Caki2 (cell line): Measurements from ENCODE around the gene KLRD1. TPM values are rescaled to one million over a fixed set of nuclear protein-coding genes. Genes with fewer than 3 reads are reported as not detected.
"Not testable (repeated sequence)": the region's sequence is repeated elsewhere in the genome, so short reads cannot be mapped to it uniquely, and the experiment has no call there.

Source experiments
- DNase-seq: peaks from one replicate; pipeline ENCODE4 v3.0.0-alpha.2; 2015; ENCODE audit warnings: low read depth
- in situ Hi-C: cut with HindIII; loops from 2 replicates; pipeline ENCODE4 v1.10.0; 2016; ENCODE audit warnings: low sequenced_read_pairs, low pct_unique_long_range_greater_than_20kb, mixed read lengths
- total RNA-seq: library from RNA; depleted of rRNA; stranded (reverse); fragments of >200 nt; shearing (Covaris generic); gene quantifications from 2 replicates; pipeline ENCODE4 v1.2.3, GENCODE V29; 2014; ENCODE audit warnings: low replicate concordance

Gene KLRD1
- total RNA-seq, 1 experiment from 2014 or later: not detected

DNA sequence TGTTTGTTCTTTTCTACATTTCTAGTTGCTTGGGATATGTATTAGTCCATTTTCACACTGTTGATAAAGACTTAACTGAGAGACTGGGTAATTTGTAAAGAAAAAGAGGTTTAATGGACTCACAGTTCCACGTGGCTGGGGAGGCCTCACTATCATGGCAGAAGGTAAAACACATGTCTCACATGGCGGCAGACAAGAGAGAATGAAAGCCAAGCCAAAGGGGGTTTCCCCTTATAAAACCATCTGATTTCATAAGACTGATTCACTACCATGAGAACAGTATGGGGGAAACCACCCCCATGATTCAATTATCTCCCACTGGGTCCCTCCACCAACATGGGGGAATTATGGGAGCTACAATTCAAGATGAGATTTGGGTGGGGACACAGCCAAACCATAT is 21.0 kb downstream of the KLRD1 start:
- DNase-seq, in situ Hi-C loops: not testable (repeated sequence)

DNA sequence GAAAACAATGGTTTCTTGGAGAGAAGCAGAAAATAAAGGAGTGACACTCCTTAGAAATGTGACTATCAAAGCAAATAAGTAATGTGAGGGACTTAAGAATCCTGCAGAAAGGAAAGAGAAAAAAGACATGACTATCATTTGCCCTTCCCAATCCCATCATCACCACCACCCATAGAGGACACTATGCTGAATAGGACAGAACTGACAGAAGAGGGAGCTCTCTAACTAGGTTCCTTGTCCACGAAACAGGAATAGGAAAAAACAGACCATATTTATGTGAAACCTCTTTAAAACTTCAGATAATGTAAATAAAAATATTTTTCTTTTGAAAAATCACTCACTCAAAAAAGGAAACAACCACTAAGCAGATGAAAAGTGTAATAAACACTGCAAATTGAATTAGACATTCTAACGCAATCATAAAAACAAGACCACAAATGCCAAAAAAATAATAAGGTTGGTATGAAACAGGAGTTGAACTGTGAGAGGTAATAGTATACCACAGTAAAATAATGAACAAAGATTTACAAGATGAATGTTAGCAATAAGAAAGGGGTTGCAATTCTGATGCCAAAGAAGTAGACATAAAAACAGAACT is 24.1 kb downstream of the KLRD1 start:
- in situ Hi-C loops: no loop called here
- peak; percentile 43 for DNase-seq

DNA sequence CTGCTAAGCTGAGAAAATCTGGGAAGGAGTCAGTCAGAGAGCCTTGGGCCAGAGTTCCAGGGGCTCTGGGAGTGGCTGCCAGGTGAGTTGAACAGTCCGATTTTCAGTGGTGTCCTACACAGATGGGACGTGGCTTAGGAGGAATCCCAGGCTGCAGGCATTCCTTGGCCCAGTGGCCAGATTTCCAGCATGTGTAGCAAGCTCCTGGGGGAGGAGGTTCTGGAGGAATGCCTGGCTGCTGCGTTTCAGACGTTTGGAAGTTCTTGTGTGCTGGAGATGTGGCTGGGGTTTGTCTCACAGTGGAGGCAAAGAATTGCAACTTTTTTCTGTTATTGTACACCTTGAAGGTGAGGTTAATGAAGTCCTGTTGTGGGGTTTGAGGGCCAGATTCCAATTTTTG is 28.5 kb downstream of the KLRD1 start:
- in situ Hi-C loops: not testable (repeated sequence)

DNA sequence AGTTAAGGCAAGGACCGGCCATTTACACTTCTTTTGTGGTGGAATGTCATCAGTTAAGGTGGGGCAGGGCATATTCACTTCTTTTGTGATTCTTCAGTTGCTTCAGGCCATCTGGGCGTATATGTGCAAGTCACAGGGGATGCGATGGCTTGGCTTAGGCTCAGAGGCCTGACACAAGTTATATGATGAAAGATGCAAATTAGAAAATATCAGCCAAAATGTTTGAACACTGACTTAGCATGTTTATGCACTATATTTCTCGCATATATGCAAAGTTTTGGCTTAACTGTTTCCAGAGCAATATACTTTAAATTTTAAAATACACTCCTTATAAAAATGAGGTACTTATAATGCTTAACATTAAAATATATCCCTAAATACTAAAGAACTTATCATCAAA is 30.8 kb downstream of the KLRD1 start:
- in situ Hi-C loops, DNase-seq: not testable (repeated sequence)

More for the DNA sequence above, 28.5 kb downstream of the KLRD1 start:
- DNase-seq: not testable (repeated sequence)

DNA sequence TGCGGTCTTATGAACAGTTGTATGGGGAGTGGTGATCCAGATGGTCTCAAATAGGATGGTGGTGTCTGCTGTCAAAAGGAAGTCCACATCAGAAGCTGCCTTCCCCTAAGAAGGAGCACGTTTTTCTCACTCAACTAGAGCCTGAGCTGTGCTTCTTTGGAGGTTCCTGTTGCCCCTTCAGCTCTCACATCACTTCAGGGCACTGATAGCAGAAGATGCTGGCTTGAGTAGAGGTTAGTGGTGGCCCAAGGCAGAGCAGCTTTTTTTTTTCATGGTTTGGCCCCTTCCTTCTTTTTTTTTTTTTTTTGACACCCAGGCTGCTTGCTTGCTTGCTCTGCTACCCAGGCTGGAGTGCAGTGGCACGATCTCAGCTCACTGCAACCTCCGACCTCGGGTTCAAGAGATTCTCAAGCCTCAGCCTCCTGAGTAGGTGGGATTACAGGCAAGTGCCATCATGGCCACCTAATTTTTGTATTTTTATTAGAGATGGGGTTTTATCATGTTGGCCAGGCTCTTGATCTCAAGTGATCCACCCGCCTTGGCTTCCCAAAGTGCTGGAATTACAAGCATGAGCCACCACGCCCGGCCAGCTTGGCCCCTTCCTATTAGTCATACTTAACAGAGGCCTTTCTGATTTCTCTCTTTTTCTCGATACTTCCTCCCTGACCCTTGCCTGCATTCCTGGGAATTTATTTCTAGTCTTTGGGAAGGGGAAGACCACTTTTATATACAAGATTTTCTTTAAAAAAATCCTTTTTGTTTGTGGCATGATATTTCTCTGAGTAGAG is 31.6 kb downstream of the KLRD1 start:
- in situ Hi-C loops: no loop called here
- no peak for DNase-seq

DNA sequence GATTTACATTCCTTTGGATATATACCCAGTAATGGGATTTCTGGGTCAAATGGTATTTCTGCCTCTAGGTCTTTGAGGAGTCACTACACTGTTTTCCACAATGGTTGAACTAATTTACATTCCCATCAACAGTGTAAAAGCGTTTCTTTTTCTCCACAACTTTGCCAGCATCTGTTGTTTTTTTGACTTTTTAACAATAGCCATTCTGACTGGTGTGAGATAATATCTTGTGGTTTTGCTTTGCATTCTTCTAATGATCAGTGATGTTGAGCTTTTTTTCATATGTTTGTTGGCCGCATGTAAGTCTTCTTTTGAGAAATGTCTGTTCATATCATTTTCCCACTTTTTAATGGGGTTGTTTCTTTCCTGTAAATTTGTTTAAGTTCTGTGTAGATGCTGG is 33.3 kb downstream of the KLRD1 start:
- DNase-seq, in situ Hi-C loops: not testable (repeated sequence)

DNA sequence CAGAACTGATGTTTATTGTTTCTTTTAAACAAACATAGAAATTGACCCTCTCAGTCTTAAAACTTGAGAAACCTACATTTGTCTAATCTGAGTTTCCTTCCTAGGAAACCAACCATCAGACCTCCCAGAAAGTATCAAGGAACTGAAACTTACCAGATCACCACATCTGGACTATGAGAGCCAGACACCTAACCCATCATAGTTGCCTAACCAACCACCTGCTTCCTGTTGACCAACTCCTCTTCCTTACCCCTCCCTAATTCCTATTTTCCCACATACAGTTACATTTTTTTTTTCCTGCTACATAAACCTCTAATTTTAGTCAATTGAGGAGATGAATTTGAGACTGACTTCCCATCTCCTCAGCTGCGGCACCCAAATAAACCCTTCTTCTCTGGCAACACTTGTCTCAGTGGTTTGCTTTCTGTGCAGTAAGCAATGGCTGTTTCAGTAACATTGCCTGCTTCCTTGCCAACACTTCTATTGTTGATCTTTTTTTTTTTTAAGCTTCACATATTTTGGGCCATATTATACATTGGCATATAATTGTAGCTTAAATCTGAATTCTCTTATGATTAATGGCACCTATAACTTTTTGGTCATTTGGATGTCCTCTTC is 34.3 kb downstream of the KLRD1 start:
- in situ Hi-C loops: no loop called here
- DNase-seq: no peak

DNA sequence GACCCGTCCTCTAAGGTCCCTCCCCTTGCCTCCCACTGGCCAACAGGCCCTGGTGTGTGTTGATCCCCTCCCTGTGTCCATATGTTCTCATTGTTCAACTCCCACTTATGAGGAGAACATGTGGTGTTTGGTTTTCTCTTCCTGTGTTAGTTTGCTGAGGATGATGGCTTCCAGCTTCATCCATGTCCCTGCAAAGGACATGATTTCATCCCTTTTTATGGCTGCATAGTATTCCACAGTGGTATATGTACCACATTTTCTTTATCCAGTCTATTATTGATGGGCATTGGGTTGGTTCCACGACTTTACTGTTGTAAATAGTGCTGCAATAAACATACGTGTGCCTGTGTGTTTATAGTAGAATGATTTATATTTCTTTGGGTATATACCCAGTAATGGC is 43.8 kb downstream of the KLRD1 start:
- DNase-seq, in situ Hi-C loops: not testable (repeated sequence)

DNA sequence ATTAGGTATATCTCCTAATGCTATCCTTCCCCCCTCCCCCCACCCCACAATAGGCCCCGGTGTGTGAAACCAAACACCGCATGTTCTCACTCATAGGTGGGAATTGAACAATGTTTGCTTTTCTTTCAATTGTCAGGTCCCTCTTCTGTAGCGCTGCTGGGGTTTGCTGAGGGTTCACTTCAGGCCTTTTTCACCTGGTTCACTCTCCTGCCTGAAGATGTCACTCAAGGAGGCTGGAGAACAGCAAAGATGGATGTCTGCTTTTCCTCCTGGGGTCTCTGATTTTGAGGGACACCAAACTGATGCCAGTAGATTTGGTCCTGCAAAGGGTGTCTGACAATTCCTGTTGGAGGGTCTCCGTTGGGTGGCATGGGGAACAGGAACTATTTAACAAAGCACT is 46.4 kb downstream of the KLRD1 start:
- DNase-seq: no peak
- in situ Hi-C loops: no loop called here

DNA sequence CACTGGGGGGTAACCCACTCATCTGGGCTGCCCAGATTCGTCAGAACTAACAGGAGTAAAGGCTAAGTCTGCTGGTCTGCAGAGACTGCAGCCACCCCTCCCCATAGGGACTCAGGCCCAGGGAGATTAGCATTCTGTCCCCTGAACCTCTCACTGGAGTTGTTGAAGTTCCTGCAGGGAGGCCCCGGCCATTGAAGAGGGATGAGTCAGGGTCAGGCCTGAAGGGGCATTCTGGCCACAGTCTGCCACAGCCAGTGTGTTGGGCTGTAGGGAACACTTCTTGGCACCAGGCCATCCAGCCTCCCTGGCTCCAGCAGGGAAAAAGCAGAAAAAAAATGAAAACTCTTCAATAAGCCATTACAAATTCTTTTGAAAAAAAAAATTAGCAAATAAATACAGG is 46.8 kb downstream of the KLRD1 start:
- DNase-seq: peak; percentile 50
- in situ Hi-C loops: no loop called here

DNA sequence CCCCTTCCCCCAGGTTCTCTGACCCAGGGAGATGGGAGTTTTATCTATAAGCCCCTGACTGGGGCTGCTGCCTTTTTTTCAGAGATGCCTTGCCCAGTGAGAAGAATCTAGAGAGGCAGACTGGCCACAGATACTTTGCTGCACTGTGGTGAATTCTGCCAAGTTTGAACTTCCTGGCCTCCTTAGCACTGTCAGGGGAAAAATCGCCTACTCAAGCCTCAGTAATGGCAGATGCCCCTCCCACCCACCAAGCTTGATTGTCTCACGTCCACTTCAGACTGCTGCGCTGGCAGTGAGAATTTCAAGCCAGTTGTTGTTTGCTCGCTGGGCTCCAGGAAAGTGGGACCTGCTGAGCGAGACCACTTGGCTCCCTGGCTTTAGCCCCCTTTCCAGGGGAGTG is 50.5 kb downstream of the KLRD1 start:
- no peak for DNase-seq
- in situ Hi-C loops: no loop called here

DNA sequence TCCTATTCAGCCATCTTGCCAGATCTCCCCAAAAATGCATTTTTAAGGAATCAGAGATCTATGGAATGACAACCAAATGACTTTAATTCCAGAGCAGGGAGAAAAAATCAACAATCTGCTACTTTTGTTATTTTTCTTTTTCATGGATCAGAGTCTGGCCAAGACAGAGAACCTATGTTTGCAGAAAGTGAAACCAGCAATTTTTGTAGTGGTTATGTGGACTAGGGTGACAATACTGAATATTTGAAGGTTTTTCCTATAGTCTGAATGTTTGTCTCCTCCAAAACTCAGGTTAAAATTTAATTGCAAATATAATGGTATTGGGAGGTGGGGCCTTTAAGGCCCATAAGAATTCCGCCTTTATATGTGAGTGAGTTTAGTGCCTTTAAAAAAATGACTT is 51.3 kb downstream of the KLRD1 start:
- in situ Hi-C loops: no loop called here
- no peak for DNase-seq

DNA sequence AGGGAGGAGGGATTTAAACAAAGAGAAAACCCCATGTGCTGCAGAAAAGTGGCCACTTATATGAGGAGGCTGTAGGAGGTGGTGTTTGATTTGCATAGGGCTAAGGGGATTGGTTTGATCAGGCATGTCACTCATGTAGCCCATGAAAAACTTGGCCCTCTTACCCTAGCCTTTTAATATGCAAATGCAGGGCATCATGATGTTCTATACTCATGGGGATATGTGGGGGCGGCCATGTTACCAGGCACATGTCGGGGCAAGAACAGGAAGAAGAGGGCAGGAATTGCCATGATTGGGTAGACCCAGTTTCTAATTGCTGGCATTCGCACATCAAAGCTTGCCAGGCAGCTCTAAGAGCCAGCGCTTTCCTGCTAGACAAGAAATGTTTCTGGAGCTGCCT is 53.4 kb downstream of the KLRD1 start:
- DNase-seq: peak; percentile 61
- in situ Hi-C loops: no loop called here

DNA sequence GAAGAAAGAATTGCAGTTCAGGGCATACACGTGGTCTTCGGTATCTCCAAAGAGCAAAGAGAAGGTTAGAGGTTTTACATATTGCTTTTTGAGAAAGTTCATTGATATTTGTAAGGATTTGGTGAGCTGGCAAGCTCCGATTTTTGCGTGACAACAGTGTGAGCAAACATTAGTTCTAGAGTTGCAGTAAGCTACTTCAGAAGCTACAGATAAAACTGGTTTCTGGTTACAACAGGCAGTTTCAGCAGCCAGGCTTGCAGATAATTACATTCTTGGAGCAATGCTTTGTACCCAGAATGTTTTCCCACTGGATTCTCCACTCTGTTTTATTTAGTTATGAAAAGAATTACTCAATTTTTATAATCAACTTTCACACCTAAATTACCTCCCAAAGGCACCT is 54.0 kb downstream of the KLRD1 start:
- in situ Hi-C loops: no loop called here
- no peak for DNase-seq

DNA sequence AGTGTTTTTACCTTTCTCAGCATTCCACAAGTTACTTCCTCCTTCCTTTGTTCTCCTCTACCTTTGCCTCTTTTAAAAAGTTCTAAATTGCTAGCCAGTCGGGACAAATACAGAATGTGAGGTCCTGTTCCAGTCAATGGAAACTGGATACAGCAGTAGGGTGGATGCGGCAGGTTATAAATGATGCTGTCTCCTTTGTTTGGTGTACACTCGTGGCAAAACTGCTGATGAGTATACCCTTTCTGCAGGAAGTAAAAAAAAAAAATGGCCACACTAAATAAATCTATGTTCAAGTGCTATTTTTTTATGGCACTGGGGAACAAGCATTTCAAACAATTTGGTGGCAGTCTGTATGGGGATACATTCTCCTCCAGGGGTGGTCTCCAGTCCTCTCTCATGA is 54.7 kb downstream of the KLRD1 start:
- in situ Hi-C loops: no loop called here
- DNase-seq: no peak

DNA sequence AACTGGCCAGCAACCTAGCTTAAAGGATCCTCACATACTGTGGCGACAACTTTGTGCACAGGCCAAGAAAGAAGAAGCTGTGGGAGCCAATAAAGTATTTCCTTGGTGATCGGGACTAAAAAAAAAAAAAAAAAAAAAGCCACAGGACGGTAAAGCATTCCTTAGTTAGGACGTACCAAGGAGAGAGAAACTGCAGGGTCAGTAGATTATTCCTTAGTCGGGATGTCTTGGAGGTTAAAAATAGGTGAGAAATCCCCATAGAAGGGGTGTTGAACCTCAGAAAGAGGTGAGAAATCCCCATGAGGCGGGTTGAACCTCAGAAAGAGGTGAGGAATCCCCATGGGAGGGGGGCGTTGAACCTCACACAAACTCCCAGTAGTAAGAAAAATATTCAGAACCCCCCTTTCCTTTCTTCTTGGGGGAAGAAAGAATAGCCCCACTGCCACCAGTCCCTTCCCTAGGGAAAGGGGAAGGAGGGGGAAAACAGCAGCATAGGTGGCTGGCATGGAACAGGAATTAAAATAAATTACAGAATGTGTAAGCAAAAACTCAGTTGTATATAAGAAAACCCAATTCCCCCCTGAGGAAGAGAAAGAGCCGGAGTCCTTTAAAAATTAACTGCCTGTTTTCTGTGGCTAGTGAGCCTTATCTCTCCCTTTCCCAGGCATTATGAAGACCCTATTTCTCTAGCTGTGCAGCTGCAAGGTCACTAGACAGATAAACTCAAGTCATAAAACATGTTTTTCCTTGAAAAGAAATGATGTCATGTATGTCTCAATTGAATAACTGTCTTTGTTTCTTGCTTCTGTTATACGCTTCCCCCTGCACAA is 55.4 kb downstream of the KLRD1 start:
- peak; percentile 22 for DNase-seq
- in situ Hi-C loops: no loop called here

DNA sequence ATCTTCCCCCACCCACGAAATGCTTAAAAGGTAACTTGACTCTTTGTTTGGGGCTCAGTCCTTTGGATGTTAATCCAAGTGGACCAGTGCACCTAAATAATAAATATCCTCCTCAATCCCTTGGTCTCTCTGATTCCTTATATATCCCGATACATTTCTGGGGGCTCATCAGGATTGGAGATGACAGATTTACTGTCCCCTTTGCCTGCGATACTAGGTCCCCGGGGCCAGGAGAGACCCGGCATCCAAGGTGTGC is 55.9 kb downstream of the KLRD1 start:
- no peak for DNase-seq
- in situ Hi-C loops: no loop called here

DNA sequence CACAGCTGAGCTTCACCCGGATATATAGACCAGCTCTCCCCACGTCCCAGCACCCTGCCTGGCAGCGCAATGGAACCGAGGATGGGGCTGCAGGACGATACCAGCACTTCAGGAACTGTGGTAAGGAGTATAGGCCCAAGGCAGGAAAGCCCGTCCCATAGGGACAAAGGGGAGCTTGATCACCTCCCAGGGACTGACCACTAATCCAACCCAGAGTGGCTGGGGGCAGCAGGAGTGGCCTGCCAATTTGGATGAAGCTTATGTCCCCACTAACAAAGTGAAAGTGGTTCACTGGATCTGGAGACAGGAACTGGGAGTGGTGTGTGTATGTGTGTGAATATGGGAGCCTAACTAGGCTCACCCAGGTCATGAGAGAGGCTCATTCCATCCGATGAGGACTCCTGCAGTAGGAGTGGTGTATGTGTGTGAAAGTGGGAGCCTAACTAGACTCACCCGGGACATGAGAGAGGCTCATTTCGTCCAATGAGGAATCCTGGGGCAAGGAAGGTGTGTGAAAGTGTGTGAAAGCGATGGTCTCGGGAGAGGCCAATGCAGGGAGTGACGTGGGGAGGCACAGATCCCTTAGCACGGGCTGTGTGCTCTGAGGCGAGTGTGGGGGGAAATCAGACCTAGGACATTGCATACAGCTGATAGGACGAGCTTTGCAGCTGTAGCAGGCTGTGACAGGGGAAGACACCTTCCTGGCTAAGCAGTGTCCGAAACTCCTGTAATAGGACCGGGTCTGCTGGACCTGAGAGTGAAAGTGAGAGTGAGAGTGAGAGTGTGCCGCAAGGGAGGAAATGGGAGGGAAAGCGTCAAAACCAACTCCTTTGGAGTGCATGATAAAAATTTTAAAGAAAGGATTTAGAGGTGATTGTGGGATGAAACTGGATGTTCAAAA is 56.5 kb downstream of the KLRD1 start:
- DNase-seq: peak; percentile 72
- in situ Hi-C loops: no loop called here
